A549 (cell line): Measurements from ENCODE around the gene PI16.

Source experiments
- CHD4 ChIP-seq: fragments of 200-600 bp; sonication (generic); IDR thresholded peaks from 2 replicates; pipeline ENCODE4 v1.6.1; 2016; ENCODE audit warnings: antibody characterized with exemption, mild to moderate bottlenecking, borderline replicate concordance
- ESRRA ChIP-seq: fragments of 150-350 bp; IDR thresholded peaks from 2 replicates; pipeline ENCODE4 v1.6.1; 2014; ENCODE audit warnings: mild to moderate bottlenecking, low read length, borderline replicate concordance
- HEYL ChIP-seq: fragments of 250-450 bp; sonication (Bioruptor Pico); IDR thresholded peaks from 2 replicates; pipeline ENCODE4 v1.8.0; 2021; ENCODE audit warnings: mild to moderate bottlenecking, moderate library complexity
- HOXB13 ChIP-seq: fragments of 250-450 bp; sonication (Bioruptor Pico); IDR thresholded peaks from 2 replicates; pipeline ENCODE4 v1.5.0; 2020; ENCODE audit warnings: low read depth, mild to moderate bottlenecking, moderate library complexity
- KDM1A ChIP-seq: fragments of 200-600 bp; sonication (generic); IDR thresholded peaks from 2 replicates; pipeline ENCODE4 v1.6.1; 2016; ENCODE audit warnings: low read depth, mild to moderate bottlenecking
- MYC ChIP-seq: IDR thresholded peaks from 2 replicates; pipeline ENCODE4 v1.6.1; 2012; ENCODE audit warnings: mild to moderate bottlenecking, inconsistent platforms, low read length, improper control_type of control experiment, borderline replicate concordance
- POLR2A ChIP-seq: IDR thresholded peaks from 2 replicates; pipeline ENCODE4 v1.6.1; 2012; ENCODE audit warnings: mild to moderate bottlenecking, low read length
- TF ChIP-seq, protein P1 (sequence below): fragments of >200 bp; sonication (Bioruptor Twin); formaldehyde crosslinking; IDR thresholded peaks from 3 replicates; pipeline ENCODE4 v1.5.1; 2016
- TF ChIP-seq, protein P2 (sequence below): fragments of >200 bp; sonication (Bioruptor Twin); formaldehyde crosslinking; IDR thresholded peaks from 3 replicates; pipeline ENCODE4 v1.6.1; 2016

DNA sequence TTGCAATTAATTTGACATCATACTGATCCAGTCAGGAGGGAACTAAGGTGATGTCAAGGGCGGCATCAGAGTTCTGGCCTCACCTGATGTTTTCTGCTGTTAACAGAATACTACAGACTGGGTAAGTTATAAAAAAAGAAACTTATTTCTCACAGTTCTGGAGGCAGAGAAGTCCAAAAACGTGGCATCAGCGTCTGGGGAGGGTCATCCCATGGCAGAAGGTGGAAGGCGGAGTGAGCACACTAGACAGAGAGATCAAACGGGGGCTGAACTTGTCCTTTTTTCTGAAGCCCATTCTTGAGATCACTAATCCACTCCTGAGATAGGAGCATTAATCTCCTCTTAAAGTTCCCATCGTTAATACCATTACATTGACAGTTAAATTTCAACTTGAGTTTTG lies 34.7 kb downstream of the PI16 start:
- TF ChIP-seq POLR2A (no peak), ESRRA (no peak), HEYL (no peak), CHD4 (no peak), HOXB13 (CRISPR knock-in tag) (no peak), KDM1A (no peak), MYC (no peak)
- TF ChIP-seq, protein P1, sequence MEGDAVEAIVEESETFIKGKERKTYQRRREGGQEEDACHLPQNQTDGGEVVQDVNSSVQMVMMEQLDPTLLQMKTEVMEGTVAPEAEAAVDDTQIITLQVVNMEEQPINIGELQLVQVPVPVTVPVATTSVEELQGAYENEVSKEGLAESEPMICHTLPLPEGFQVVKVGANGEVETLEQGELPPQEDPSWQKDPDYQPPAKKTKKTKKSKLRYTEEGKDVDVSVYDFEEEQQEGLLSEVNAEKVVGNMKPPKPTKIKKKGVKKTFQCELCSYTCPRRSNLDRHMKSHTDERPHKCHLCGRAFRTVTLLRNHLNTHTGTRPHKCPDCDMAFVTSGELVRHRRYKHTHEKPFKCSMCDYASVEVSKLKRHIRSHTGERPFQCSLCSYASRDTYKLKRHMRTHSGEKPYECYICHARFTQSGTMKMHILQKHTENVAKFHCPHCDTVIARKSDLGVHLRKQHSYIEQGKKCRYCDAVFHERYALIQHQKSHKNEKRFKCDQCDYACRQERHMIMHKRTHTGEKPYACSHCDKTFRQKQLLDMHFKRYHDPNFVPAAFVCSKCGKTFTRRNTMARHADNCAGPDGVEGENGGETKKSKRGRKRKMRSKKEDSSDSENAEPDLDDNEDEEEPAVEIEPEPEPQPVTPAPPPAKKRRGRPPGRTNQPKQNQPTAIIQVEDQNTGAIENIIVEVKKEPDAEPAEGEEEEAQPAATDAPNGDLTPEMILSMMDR: no peak
- TF ChIP-seq, protein P2, sequence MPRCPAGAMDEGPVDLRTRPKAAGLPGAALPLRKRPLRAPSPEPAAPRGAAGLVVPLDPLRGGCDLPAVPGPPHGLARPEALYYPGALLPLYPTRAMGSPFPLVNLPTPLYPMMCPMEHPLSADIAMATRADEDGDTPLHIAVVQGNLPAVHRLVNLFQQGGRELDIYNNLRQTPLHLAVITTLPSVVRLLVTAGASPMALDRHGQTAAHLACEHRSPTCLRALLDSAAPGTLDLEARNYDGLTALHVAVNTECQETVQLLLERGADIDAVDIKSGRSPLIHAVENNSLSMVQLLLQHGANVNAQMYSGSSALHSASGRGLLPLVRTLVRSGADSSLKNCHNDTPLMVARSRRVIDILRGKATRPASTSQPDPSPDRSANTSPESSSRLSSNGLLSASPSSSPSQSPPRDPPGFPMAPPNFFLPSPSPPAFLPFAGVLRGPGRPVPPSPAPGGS: no peak
